RPMI8226 (cell line): ENCODE results near the gene PDCD5.
"Not testable (repeated sequence)": the region's sequence is repeated elsewhere in the genome, so short reads cannot be mapped to it uniquely, and the experiment has no call there.

Experiments
- DNase-seq: peaks from one replicate; pipeline ENCODE4 v3.0.0-alpha.2; 2015

Gene PDCD5

GRCh38 chr19:32580901-32581704 is at the start of gene PDCD5:
PDCD5 (plus strand) TSS chr19:32581190; CDS start chr19:32581262, 72 bp downstream.
- DNase-seq, result peak; percentile 93

GRCh38 chr19:32532233-32532632 is 48.8 kb upstream of the PDCD5 start:
- DNase-seq, result no peak

GRCh38 chr19:32537580-32537979 is 43.4 kb upstream of the PDCD5 start:
- no peak for DNase-seq

- no peak for DNase-seq
Observed at GRCh38 chr19:32539240-32539916, 41.6 kb upstream of the PDCD5 start.

- DNase-seq, result no peak
Observed at GRCh38 chr19:32540621-32541020, 40.4 kb upstream of the PDCD5 start.

- not testable (repeated sequence) for DNase-seq
Observed at GRCh38 chr19:32541376-32541775, 39.6 kb upstream of the PDCD5 start.

GRCh38 chr19:32542477-32543108 is 38.4 kb upstream of the PDCD5 start:
- no peak for DNase-seq

GRCh38 chr19:32543115-32543900 is 37.7 kb upstream of the PDCD5 start:
- DNase-seq, result peak; percentile 3

- no peak for DNase-seq
Observed at GRCh38 chr19:32544917-32545316, 36.1 kb upstream of the PDCD5 start.

- no peak for DNase-seq
Observed at GRCh38 chr19:32550666-32551065, 30.3 kb upstream of the PDCD5 start.

GRCh38 chr19:32555786-32556185 is 25.2 kb upstream of the PDCD5 start:
- DNase-seq, result no peak

- DNase-seq, result peak; percentile 29
Observed at GRCh38 chr19:32558607-32559228, 22.3 kb upstream of the PDCD5 start.

- DNase-seq, result no peak
Observed at GRCh38 chr19:32563761-32564160, 17.2 kb upstream of the PDCD5 start.

- no peak for DNase-seq
Observed at GRCh38 chr19:32566246-32566830, 14.7 kb upstream of the PDCD5 start.

- no peak for DNase-seq
Observed at GRCh38 chr19:32567486-32567885, 13.5 kb upstream of the PDCD5 start.

GRCh38 chr19:32570081-32570785 is 10.8 kb upstream of the PDCD5 start:
- DNase-seq, result peak; percentile 56

- DNase-seq, result not testable (repeated sequence)
Observed at GRCh38 chr19:32571471-32572075, 9.4 kb upstream of the PDCD5 start.

GRCh38 chr19:32572700-32573491 is 8.1 kb upstream of the PDCD5 start:
- DNase-seq, result not testable (repeated sequence)

- no peak for DNase-seq
Observed at GRCh38 chr19:32573492-32573794, 7.5 kb upstream of the PDCD5 start.

- DNase-seq, result no peak
Observed at GRCh38 chr19:32576790-32577189, 4.2 kb upstream of the PDCD5 start.
